CD4-positive, alpha-beta T cell treated with Interleukin-17A for 1 hour (primary cell): ENCODE data around the gene ZBTB4.

ENCODE experiments used
- DNase-seq: peaks from one replicate; pipeline ENCODE4 v3.0.0-alpha.2; 2020

Gene ZBTB4

GRCh38 chr17:7417056-7417655 is 62.3 kb downstream of the ZBTB4 start:
- no peak for DNase-seq

DNA sequence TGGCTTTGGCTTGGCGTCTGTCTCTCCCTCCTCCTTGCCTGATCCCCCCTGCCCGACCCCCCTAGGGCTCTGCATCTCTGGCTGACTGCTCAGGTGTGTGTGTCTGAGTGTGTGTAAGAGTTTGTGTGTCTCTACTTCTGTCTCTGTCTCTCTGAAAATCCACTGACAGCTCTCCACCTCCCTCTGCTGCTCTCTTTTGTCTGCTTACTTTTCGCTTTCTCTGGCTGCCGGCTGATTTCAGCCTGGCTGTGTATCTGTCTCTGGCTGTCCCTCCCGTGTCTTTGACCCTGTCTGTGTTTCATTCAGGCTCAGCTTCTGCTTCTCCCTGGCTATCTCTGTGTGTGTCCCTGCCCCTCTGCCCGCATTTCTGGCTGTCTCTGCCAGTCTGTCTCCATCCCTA is 63.1 kb downstream of the ZBTB4 start:
- DNase-seq: no peak

GRCh38 chr17:7415784-7416183 is 63.6 kb downstream of the ZBTB4 start:
- no peak for DNase-seq

- DNase-seq: no peak
Measured at GRCh38 chr17:7414837-7415236, 64.6 kb downstream of the ZBTB4 start.

DNA sequence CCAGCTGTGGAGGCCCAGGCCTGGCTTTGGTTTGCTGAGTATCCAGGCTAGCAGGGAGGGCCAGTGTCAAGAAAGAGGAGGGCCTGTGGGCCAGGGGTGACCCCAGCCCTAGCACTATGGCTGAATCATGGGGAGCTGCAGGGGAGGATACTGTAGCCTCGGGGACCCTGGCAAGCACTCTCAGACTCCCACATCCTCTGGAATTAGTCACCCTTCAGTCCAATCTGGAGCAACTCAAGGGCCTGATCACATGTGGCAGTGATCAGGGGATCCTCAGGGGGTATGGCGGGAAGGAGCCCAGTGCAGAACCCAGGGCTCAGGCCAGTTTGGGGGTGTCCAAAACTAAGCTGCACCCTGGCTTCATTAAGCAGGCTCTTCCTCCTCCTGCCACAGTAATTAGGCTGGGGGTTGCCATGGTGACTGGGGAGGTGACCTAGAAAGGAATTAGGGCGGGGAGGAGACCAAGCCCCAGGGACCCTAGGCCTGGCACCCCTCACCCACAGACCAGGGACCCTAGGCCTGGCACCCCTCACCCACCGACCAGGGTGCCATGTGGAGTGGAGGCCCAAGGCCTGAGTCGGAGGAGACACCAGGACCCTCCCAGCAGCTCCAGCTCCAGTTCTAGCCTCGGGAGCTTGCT is 66.0 kb downstream of the ZBTB4 start:
- DNase-seq: no peak

GRCh38 chr17:7411427-7411750 is 68.0 kb downstream of the ZBTB4 start:
- DNase-seq: no peak

DNA sequence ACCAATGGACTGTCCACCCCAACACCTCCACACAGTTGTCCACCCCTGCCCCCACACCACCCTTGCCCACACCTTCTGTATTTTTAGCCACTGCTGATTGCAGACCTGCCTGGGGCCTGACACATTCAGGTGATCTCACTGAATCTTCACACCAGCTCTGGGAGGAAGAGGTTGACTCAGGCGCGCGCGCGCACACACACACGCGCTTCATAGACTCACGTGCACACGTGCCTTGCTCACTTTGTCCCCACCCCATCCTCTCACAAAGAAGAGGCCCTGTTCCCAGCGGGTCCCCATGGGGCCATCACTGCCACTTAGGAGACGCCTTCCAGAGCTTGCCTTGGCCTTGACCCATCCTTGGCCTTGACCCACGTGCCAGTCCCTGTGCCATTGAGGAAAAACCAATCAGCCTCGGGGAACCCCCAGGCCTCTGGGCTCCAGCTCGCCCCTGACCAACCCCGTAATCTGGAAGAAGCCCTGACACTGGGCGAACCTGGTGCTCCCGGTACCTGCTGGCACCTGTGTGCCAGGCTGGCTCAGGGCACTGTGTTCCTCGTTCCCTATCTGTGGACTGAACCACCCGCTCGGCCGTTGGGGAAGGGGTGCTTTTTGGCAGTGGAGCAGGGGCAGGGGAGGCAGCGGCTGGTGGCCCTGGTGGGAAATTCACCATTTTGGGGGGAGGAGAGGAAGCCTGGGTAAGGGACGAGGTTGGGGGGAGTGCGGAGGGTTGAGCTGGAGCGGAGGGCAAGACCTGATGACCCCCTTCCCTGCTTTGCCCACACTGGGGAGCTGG is 68.6 kb downstream of the ZBTB4 start:
- no peak for DNase-seq

- DNase-seq: no peak
Measured at GRCh38 chr17:7409716-7410115, 69.7 kb downstream of the ZBTB4 start.
